ENCODE results near the gene ENPP4.

DNA sequence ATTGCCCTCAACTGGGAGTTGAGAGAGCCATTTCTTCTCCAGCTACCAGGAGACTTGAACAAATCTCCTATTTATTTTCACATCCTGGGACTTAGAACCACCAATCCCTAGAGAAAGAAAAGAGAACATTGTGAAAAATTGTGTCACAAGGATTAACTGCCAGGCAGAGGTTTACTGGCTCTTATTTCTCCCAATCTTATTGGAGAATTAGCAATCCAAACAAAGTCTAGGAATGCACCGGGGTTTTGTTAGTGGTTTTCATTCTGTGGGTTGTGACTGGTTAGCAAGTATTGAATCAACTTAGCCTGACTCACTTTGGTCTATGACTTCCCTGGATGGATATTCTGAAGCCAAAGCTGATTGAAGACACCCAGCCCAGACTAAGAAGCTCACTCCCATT lies 62.2 kb downstream of the ENPP4 start:
- TF ChIP-seq, protein P1, sequence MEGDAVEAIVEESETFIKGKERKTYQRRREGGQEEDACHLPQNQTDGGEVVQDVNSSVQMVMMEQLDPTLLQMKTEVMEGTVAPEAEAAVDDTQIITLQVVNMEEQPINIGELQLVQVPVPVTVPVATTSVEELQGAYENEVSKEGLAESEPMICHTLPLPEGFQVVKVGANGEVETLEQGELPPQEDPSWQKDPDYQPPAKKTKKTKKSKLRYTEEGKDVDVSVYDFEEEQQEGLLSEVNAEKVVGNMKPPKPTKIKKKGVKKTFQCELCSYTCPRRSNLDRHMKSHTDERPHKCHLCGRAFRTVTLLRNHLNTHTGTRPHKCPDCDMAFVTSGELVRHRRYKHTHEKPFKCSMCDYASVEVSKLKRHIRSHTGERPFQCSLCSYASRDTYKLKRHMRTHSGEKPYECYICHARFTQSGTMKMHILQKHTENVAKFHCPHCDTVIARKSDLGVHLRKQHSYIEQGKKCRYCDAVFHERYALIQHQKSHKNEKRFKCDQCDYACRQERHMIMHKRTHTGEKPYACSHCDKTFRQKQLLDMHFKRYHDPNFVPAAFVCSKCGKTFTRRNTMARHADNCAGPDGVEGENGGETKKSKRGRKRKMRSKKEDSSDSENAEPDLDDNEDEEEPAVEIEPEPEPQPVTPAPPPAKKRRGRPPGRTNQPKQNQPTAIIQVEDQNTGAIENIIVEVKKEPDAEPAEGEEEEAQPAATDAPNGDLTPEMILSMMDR (IDR thresholded peaks at IDR 0.05; ENCODE audit: poor library complexity, severe bottlenecking), result no peak
- TF ChIP-seq EP300 (conservative IDR thresholded peaks at IDR 0.05; ENCODE audit: poor library complexity, severe bottlenecking), result no peak
- no peak for TF ChIP-seq RAD21 (conservative IDR thresholded peaks at IDR 0.05)
- no peak for TF ChIP-seq EZH2 (IDR thresholded peaks at IDR 0.05; ENCODE audit: borderline replicate concordance, insufficient read depth, low read length, poor library complexity, severe bottlenecking)
- TF ChIP-seq POLR2AphosphoS5 (IDR thresholded peaks at IDR 0.05), result no peak
- no peak for TF ChIP-seq TAF1 (IDR thresholded peaks at IDR 0.05; ENCODE audit: low read depth)
- no peak for TF ChIP-seq MXI1 (conservative IDR thresholded peaks at IDR 0.05; ENCODE audit: poor library complexity, severe bottlenecking)
- TF ChIP-seq, protein P2, sequence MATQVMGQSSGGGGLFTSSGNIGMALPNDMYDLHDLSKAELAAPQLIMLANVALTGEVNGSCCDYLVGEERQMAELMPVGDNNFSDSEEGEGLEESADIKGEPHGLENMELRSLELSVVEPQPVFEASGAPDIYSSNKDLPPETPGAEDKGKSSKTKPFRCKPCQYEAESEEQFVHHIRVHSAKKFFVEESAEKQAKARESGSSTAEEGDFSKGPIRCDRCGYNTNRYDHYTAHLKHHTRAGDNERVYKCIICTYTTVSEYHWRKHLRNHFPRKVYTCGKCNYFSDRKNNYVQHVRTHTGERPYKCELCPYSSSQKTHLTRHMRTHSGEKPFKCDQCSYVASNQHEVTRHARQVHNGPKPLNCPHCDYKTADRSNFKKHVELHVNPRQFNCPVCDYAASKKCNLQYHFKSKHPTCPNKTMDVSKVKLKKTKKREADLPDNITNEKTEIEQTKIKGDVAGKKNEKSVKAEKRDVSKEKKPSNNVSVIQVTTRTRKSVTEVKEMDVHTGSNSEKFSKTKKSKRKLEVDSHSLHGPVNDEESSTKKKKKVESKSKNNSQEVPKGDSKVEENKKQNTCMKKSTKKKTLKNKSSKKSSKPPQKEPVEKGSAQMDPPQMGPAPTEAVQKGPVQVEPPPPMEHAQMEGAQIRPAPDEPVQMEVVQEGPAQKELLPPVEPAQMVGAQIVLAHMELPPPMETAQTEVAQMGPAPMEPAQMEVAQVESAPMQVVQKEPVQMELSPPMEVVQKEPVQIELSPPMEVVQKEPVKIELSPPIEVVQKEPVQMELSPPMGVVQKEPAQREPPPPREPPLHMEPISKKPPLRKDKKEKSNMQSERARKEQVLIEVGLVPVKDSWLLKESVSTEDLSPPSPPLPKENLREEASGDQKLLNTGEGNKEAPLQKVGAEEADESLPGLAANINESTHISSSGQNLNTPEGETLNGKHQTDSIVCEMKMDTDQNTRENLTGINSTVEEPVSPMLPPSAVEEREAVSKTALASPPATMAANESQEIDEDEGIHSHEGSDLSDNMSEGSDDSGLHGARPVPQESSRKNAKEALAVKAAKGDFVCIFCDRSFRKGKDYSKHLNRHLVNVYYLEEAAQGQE (IDR thresholded peaks at IDR 0.05; ENCODE audit: borderline replicate concordance), result no peak

Measured in neural cell (in vitro differentiated cells).